T-helper 2 cell (primary cell): ENCODE results near the gene ETNPPL.
"Not testable (repeated sequence)": the region's sequence is repeated elsewhere in the genome, so short reads cannot be mapped to it uniquely, and the experiment has no call there.

Source experiments
- DNase-seq, 5 experiments: peaks; one replicate each; pipeline versions ENCODE4 v3.0.0 to v3.0.0-alpha.2; 2012 to 2022

ETNPPL gene

GRCh38 chr4:108754327-108754726 lies 8.5 kb downstream of the ETNPPL start:
- no peak for DNase-seq

GRCh38 chr4:108751321-108751720 lies 11.5 kb downstream of the ETNPPL start:
- no peak for DNase-seq

GRCh38 chr4:108749119-108749518 lies 13.7 kb downstream of the ETNPPL start:
- no peak for DNase-seq

- no peak for DNase-seq
Measured at GRCh38 chr4:108746511-108746910, 16.3 kb downstream of the ETNPPL start.

- no peak for DNase-seq
Measured at GRCh38 chr4:108744307-108744706, 18.5 kb downstream of the ETNPPL start.

- DNase-seq: no peak
Measured at GRCh38 chr4:108742451-108743420, 20.1 kb downstream of the ETNPPL start.

GRCh38 chr4:108738003-108738706 lies 24.7 kb downstream of the ETNPPL start:
- no peak for DNase-seq

- DNase-seq: no peak
Measured at GRCh38 chr4:108731006-108731405, 31.8 kb downstream of the ETNPPL start.

- no peak for DNase-seq
Measured at GRCh38 chr4:108730579-108730978, 32.3 kb downstream of the ETNPPL start.

GRCh38 chr4:108729731-108730130 lies 33.1 kb downstream of the ETNPPL start:
- no peak for DNase-seq

GRCh38 chr4:108725457-108725856 lies 37.4 kb downstream of the ETNPPL start:
- no peak for DNase-seq

- DNase-seq: no peak
Measured at GRCh38 chr4:108717386-108717785, 45.5 kb downstream of the ETNPPL start.

GRCh38 chr4:108716340-108716739 lies 46.5 kb downstream of the ETNPPL start:
- DNase-seq: no peak

- no peak for DNase-seq
Measured at GRCh38 chr4:108714880-108715279, 48.0 kb downstream of the ETNPPL start.

- DNase-seq: not testable (repeated sequence)
Measured at GRCh38 chr4:108710578-108710977, 52.3 kb downstream of the ETNPPL start.

- DNase-seq: no peak
Measured at GRCh38 chr4:108709722-108710121, 53.1 kb downstream of the ETNPPL start.

- no peak for DNase-seq
Measured at GRCh38 chr4:108709234-108709633, 53.6 kb downstream of the ETNPPL start.

GRCh38 chr4:108706289-108706688 lies 56.6 kb downstream of the ETNPPL start:
- no peak for DNase-seq

GRCh38 chr4:108703966-108704365 lies 58.9 kb downstream of the ETNPPL start:
- no peak for DNase-seq

- peak in 1 of 5 experiments; percentile 36 for DNase-seq
Measured at GRCh38 chr4:108703370-108703769, 59.5 kb downstream of the ETNPPL start.

- peak in 1 of 5 experiments; percentile 69 for DNase-seq
Measured at GRCh38 chr4:108702960-108703359, 59.9 kb downstream of the ETNPPL start.

- no peak for DNase-seq
Measured at GRCh38 chr4:108700081-108700757, 62.6 kb downstream of the ETNPPL start.

GRCh38 chr4:108696160-108696559 lies 66.7 kb downstream of the ETNPPL start:
- no peak for DNase-seq
